Heart left ventricle (tissue), 13 donors: ENCODE results near the gene NLGN4Y.

ENCODE experiments used
- CTCF ChIP-seq, 12 donors: fragments of 200-600 bp; sonication (generic) in 4 of 12; IDR thresholded peaks; one replicate each; pipeline versions ENCODE4 v1.5.0 to v1.8.0; 2018 to 2022; ENCODE audit warnings: antibody characterized with exemption in 12 of 12, mild to moderate bottlenecking in 5 of 12
- POLR2A ChIP-seq, 2 donors: fragments of 450-650 bp; IDR thresholded peaks; one replicate each; pipeline ENCODE4 v1.6.1; 2017; ENCODE audit warnings: antibody characterized with exemption in 2 of 2, mild to moderate bottlenecking in 2 of 2, moderate library complexity in 2 of 2
- donor health status: ischemic (EF 13 %, LVEDD 7.1; RV severe dilation, severe dysfunction).
- donor health status: DM: no; HTN: yes; CAD: no.
- donor health status: DM: no; HTN: no; CAD: no.
- donor health status: ischemic (EF 25% LVEDD 6.9; RV normal size, moderate dysfunction).
- donor health status: ischemic (EF 25% LVEDD 5.7; RV mildly dilated, moderate dysfunction).
- donor health status: ischemic (EF 35%, LVEDD 5.7; RV mildly dilated, moderate dysfunction).
- donor health status: nonischemic (EF 11% LVEDD 7.7; RV severe dilation, severe dysfunction).
- donor health status: DM: yes; HTN: yes; CAD: no.
- donor health status: PGD.
- donor health status: ischemic (EF 29% LVEDD 5.4; RV normal size, mild dysfunction).
- donor health status: nonischemic (EF 23%, LVEDD 6.1; RV moderate dilation, normal function).

- TF ChIP-seq CTCF (IDR thresholded peaks at IDR 0.05) (no peak), POLR2A (IDR thresholded peaks at IDR 0.05) (no peak)
Observed at GRCh38 chrY:14581294-14581693, 57.0 kb downstream of the NLGN4Y start.
